K562 (cell line): Measurements from ENCODE around the gene SNIP1. TPM values are rescaled to one million over a fixed set of nuclear protein-coding genes. Genes with fewer than 3 reads are reported as not detected.

Experiments used
- PHB2 ChIP-seq: fragments of 450-650 bp; IDR thresholded peaks from 2 replicates; pipeline ENCODE4 v1.6.1; 2017; ENCODE audit warnings: low read depth
- SMAD4 ChIP-seq: fragments of 250-450 bp; sonication (Bioruptor Pico); conservative IDR thresholded peaks from 2 replicates; pipeline ENCODE4 v1.8.0; 2021; ENCODE audit warnings: inconsistent platforms, mild to moderate bottlenecking, moderate library complexity
- SRSF7 ChIP-seq: fragments of 200-400 bp; formaldehyde crosslinking; optimal IDR thresholded peaks from 2 replicates; pipeline ENCODE3; 2017; ENCODE audit warnings: mild to moderate bottlenecking, low read depth, low read length
- TAL1 ChIP-seq: fragments of 450-650 bp; IDR thresholded peaks from 2 replicates; pipeline ENCODE4 v1.6.1; 2016; ENCODE audit warnings: mild to moderate bottlenecking
- ZNF431 ChIP-seq: sonication (generic); formaldehyde crosslinking; IDR thresholded peaks from 2 replicates; pipeline ENCODE4 v1.8.0; 2022; ENCODE audit warnings: mild to moderate bottlenecking, missing genetic modification reagents
- ZNF57 ChIP-seq: fragments of 450-650 bp; formaldehyde crosslinking; IDR thresholded peaks from 2 replicates; pipeline ENCODE4 v1.4.0; 2020; ENCODE audit warnings: mild to moderate bottlenecking, moderate library complexity
- ZNF583 ChIP-seq: fragments of 250-450 bp; sonication (Bioruptor Pico); IDR thresholded peaks from 2 replicates; pipeline ENCODE4 v1.4.0; 2020
- polyA plus RNA-seq, 8 experiments: library from polyadenylated mRNA; depleted of rRNA in 4 of 8; stranded (reverse) in 5 of 8; unstranded in 3 of 8; fragments of >200 nt; fragmentation: Nextera tagmentation in 2 of 8; fragmentation: Illumina TruSeq in 1 of 8; extraction: Ambion mirVana in 2 of 8; extraction: Trizol in 1 of 8; gene quantifications; 2 replicates each; pipeline versions ENCODE4 v1.2.1 to v1.2.3, GENCODE V29; 2011 to 2014; ENCODE audit warnings: inconsistent platforms in 1 of 8, missing spikeins in 1 of 8
- total RNA-seq, 7 experiments: library from RNA; depleted of rRNA in 6 of 7; stranded (reverse); fragments of >200 nt in 6 of 7; fragmentation: Illumina TruSeq in 2 of 7; extraction: Trizol in 2 of 7; gene quantifications; 2 replicates each; pipeline versions ENCODE4 v1.2.1 to v1.2.3, GENCODE V29; 2011 to 2021; ENCODE audit warnings: low replicate concordance in 1 of 7
- TF ChIP-seq, protein P1 (sequence below): sonication (generic); formaldehyde crosslinking; IDR thresholded peaks from 2 replicates; pipeline ENCODE4 v1.9.0; 2022; ENCODE audit warnings: mild to moderate bottlenecking, missing genetic modification reagents
- TF ChIP-seq, protein P2 (sequence below): fragments of 200-600 bp; sonication (generic); IDR thresholded peaks from one replicate; pipeline ENCODE4 v1.6.1; 2012; ENCODE audit warnings: mild to moderate bottlenecking, low read depth, low read length, inconsistent platforms
- TF ChIP-seq, protein P3 (sequence below): fragments of 250-450 bp; sonication (Bioruptor Pico); IDR thresholded peaks from 2 replicates; pipeline ENCODE4 v1.4.0; 2020; ENCODE audit warnings: mild to moderate bottlenecking
- TF ChIP-seq, protein P4 (sequence below): fragments of 450-650 bp; IDR thresholded peaks from 2 replicates; pipeline ENCODE4 v1.6.1; 2016; ENCODE audit warnings: antibody characterized with exemption

SNIP1 gene
- total and polyA plus RNA-seq, 9 of the 15 experiments (the other 6 are each of a cell fraction or from before 2014, with no cell fraction given): 2.9 to 25.9 (median 14.6) TPM

DNA sequence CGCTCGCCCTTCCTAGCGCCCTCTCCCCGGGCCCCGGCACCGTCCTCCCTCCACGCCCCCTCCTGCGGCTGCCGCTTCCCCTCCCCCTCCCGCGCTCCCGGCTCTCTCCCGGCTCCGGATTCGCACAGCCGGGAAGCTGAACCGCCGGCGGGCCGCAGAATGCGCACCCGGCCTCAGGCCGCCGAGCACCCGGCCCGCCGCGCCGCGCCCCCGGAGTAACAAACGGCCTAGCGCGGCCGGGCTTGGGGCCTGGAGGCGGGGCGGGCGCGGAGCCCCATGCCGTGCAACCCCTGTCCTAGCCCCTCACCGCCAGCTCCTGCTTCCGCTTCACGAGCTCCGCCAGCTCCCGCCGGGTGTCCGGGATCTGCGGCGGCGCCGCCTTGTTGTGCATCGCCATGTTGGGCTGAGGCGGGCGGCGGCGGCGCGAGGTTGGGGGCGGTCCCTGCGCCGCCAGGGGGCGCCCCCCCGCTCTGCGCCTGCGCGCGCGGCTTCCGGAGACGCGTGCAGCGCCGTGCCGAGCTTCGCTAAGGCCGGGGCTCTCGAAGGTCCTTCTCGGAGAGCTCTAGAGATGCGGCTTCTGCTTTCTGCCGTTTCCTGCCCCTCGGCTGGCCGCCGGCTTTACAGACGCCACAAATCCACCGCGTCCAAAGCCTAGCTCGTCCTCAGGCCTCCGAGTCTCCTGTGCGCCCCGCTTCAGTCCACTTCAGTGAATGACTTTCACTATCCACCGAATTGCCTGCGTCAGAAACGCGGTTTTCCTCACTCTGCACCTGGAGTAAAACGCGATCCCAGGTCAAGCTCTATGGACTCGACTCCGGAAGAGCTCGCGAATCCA, 39.5 kb downstream of the SNIP1 start, which contains the start of gene MEAF6 (continued):
- TF ChIP-seq, protein P1, sequence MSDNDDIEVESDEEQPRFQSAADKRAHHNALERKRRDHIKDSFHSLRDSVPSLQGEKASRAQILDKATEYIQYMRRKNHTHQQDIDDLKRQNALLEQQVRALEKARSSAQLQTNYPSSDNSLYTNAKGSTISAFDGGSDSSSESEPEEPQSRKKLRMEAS (CRISPR knock-in tag): peak; percentile 81
- TF ChIP-seq TAL1 (no peak), PHB2 (no peak), SRSF7 (no peak), ZNF431 (CRISPR knock-in tag) (no peak), SMAD4 (CRISPR knock-in tag) (peak; percentile 90), ZNF583 (CRISPR knock-in tag) (no peak), ZNF57 (no peak)
- TF ChIP-seq, protein P2, sequence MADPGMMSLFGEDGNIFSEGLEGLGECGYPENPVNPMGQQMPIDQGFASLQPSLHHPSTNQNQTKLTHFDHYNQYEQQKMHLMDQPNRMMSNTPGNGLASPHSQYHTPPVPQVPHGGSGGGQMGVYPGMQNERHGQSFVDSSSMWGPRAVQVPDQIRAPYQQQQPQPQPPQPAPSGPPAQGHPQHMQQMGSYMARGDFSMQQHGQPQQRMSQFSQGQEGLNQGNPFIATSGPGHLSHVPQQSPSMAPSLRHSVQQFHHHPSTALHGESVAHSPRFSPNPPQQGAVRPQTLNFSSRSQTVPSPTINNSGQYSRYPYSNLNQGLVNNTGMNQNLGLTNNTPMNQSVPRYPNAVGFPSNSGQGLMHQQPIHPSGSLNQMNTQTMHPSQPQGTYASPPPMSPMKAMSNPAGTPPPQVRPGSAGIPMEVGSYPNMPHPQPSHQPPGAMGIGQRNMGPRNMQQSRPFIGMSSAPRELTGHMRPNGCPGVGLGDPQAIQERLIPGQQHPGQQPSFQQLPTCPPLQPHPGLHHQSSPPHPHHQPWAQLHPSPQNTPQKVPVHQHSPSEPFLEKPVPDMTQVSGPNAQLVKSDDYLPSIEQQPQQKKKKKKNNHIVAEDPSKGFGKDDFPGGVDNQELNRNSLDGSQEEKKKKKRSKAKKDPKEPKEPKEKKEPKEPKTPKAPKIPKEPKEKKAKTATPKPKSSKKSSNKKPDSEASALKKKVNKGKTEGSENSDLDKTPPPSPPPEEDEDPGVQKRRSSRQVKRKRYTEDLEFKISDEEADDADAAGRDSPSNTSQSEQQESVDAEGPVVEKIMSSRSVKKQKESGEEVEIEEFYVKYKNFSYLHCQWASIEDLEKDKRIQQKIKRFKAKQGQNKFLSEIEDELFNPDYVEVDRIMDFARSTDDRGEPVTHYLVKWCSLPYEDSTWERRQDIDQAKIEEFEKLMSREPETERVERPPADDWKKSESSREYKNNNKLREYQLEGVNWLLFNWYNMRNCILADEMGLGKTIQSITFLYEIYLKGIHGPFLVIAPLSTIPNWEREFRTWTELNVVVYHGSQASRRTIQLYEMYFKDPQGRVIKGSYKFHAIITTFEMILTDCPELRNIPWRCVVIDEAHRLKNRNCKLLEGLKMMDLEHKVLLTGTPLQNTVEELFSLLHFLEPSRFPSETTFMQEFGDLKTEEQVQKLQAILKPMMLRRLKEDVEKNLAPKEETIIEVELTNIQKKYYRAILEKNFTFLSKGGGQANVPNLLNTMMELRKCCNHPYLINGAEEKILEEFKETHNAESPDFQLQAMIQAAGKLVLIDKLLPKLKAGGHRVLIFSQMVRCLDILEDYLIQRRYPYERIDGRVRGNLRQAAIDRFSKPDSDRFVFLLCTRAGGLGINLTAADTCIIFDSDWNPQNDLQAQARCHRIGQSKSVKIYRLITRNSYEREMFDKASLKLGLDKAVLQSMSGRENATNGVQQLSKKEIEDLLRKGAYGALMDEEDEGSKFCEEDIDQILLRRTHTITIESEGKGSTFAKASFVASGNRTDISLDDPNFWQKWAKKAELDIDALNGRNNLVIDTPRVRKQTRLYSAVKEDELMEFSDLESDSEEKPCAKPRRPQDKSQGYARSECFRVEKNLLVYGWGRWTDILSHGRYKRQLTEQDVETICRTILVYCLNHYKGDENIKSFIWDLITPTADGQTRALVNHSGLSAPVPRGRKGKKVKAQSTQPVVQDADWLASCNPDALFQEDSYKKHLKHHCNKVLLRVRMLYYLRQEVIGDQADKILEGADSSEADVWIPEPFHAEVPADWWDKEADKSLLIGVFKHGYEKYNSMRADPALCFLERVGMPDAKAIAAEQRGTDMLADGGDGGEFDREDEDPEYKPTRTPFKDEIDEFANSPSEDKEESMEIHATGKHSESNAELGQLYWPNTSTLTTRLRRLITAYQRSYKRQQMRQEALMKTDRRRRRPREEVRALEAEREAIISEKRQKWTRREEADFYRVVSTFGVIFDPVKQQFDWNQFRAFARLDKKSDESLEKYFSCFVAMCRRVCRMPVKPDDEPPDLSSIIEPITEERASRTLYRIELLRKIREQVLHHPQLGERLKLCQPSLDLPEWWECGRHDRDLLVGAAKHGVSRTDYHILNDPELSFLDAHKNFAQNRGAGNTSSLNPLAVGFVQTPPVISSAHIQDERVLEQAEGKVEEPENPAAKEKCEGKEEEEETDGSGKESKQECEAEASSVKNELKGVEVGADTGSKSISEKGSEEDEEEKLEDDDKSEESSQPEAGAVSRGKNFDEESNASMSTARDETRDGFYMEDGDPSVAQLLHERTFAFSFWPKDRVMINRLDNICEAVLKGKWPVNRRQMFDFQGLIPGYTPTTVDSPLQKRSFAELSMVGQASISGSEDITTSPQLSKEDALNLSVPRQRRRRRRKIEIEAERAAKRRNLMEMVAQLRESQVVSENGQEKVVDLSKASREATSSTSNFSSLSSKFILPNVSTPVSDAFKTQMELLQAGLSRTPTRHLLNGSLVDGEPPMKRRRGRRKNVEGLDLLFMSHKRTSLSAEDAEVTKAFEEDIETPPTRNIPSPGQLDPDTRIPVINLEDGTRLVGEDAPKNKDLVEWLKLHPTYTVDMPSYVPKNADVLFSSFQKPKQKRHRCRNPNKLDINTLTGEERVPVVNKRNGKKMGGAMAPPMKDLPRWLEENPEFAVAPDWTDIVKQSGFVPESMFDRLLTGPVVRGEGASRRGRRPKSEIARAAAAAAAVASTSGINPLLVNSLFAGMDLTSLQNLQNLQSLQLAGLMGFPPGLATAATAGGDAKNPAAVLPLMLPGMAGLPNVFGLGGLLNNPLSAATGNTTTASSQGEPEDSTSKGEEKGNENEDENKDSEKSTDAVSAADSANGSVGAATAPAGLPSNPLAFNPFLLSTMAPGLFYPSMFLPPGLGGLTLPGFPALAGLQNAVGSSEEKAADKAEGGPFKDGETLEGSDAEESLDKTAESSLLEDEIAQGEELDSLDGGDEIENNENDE: no peak
- TF ChIP-seq, protein P3, sequence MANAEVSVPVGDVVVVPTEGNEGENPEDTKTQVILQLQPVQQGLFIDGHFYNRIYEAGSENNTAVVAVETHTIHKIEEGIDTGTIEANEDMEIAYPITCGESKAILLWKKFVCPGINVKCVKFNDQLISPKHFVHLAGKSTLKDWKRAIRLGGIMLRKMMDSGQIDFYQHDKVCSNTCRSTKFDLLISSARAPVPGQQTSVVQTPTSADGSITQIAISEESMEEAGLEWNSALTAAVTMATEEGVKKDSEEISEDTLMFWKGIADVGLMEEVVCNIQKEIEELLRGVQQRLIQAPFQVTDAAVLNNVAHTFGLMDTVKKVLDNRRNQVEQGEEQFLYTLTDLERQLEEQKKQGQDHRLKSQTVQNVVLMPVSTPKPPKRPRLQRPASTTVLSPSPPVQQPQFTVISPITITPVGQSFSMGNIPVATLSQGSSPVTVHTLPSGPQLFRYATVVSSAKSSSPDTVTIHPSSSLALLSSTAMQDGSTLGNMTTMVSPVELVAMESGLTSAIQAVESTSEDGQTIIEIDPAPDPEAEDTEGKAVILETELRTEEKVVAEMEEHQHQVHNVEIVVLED (CRISPR knock-in tag): peak; percentile 78
- TF ChIP-seq, protein P4, sequence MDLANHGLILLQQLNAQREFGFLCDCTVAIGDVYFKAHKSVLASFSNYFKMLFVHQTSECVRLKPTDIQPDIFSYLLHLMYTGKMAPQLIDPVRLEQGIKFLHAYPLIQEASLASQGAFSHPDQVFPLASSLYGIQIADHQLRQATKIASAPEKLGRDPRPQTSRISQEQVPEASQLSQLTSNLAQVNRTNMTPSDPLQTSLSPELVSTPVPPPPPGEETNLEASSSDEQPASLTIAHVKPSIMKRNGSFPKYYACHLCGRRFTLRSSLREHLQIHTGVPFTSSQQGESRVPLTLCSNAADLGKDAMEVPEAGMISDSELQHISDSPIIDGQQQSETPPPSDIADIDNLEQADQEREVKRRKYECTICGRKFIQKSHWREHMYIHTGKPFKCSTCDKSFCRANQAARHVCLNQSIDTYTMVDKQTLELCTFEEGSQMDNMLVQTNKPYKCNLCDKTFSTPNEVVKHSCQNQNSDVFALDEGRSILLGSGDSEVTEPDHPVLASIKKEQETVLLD: peak; percentile 76
